KG1 (cell line): Measurements from ENCODE around the gene MARCO.

ENCODE experiments used
- DNase-seq: peaks from one replicate; lab custom pipeline; 2025; lab: John Stamatoyannopoulos, UW

Gene MARCO

DNA sequence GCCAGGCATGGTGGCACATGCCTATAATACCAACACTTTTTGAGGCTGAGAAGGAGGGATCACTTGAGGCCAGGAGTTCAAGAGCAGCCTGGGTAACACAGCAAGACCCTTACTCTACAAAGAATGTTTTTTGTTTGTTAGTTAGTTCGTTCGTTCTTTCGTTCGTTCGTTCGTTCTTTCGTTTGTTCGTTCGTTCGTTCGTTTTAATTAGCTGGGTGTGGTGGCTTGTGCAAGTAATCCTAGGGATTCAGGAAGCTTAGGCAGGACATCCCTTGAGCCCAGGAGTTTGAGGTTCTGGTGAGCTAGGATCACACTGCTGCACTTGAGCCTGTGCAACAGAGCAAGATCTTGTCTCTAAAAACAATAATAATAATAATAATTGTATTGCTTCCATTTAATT is 98.7 kb downstream of the MARCO start:
- DNase-seq: no peak
